ENCODE results near the gene EBP.

EBP gene

DNA sequence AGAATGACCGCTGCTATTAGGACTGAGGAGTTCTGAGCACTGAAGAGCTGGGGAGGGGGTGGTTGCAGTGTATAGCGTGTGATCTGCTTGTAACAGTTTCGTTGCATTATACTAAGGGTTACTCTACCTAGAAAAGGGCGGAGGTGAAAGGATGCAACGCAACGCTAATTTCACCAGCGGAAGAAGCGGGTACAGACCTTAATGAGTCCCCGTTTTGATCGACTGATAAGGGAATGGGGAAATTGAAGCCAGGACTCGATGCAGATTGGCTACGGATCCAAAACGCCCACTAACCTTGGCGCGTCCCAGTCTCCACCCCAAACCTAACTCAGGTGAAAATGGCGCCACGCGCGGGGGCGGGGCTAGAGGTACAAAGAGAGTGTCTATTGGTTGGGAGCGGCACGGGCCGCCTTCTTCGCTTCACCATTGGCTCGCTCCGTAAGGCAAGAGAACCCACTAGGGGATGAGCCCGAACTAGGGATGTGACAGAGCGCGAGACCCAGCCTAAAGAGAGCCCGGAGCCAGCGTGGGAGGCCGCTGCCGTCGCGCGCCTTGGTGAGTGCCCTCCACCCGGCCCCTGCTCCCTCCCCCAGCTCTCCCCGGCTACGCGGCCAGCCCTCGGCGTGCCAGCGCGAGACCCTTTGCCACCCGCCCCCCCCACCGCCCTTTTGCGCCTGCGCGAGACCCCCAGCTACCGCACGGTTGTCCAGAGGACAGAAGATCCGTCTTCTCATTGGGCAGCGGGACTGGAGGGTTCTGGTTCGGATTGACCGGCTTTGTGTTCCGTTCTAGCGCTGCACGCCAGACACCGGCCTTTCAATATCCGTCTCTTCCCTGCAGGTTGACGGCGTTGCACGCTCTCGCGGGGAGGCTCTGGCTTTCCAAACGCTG lies at the start of gene EBP:
EBP (plus strand) TSS at position 456 of the 891 bp plus-strand sequence. CDS start 1,964 bp downstream, outside the sequence.
- peak; percentile 85 to 87 for DNase-seq

DNA sequence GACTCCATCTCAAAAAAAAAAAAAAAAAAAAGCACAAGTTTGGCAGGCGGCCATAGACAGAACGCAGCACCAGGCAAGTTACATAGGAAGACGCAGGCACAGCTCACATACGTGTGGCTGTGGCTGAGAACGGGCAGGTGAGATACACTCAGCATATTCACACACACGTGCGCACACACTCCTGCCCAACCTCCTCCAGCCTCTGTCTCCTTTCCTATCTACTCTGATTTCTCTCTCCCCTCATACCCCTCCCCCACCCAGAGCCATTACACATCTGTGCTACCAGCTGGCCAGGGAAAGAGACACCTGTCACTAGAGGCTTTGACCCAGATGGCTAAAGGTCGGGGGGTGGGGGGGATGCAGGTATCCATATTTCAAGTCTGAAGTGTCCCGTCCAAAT lies 49.4 kb upstream of the EBP start:
- no peak for DNase-seq

DNA sequence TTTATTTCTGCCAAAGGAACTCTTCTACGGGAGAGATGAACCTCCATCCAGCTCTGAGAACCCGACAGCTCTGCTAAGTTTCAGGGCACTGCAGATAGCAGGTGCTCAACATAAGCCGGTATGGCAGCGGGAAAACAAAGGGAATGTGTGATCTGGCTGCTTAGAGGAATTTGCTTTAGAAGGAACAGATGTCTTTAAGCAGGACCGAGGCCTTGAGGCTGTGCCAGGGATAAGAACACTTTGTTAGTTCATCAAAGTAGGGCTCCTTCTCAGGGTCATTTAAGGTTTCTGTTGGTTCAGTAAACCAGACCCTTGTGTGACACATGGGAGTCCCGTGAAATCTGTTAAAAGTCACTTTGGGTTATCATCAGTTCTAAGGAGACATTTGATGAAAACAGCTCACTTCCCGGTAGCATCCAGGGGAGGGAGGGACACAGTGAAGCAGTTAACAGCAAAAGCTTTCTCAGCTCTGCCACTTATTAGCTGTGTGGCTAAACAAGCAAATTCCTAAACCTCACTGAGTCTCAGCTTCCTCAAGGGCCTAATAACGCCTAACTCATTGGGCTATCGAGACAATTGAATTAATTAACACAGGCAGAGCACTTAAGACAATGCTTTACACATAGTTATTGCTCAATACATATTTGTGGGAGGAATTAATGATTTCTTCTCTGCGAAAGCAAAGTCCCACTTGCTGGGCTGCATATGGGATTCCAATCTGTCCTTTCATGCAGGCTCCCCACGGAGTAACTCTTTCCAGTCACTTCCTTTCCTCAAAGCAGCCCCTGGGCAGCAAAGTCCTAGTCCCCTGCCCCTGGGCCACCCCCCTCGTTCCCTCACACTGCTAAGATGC lies 48.5 kb upstream of the EBP start:
- DNase-seq = no peak

DNA sequence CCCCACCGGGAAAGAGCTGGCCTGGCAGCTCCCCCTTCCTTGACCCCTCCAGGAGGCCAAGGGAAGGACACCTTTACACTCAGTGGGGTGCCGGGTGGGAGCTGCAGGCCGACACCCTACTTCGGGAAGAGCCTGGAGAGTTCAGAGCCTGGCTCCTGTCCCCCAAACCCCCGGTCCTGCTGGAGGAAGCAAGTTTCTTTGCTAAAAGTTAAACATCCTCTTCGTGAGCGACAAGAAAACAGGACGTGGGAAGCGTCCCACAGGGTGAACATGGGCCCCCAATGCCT lies 48.0 kb upstream of the EBP start:
- DNase-seq = no peak

DNA sequence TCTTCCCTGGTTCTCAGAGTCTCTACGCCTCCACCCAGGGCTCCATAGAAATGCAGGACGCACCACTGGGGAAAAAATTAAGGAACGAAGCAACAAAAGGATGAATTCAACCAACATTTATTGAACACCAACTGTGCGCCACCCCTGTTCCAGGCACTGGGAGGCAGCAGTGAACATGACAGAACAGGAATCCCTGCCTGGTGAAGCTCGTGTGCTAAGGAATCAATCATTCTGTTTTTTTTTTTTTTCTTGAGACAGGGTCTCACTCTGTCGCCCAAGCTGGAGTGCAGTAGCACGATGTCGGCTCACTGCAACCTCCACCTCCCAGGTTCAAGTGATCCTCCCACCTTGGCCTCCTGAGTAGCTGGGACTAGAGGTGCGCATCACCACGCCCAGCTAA lies 47.5 kb upstream of the EBP start:
- no peak for DNase-seq

DNA sequence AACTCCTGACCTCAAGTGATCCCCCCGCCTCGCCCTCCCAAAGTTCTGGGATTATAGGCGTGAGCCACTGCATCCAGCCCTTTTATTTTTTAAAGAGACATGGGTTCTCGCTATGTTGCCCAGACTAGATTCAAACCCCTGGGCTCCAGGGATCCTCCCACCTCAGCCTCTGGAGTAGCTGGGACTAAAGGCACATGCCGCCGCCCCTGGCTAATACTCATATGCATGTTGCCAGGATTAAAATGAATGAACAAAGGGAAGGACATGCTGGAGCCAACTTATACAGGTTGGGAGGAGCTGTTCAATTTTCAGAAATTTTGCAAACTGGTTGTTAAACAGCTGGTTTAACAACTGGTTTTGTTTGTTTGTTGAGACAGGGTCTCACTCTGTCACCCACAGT lies 47.0 kb upstream of the EBP start:
- no peak for DNase-seq

DNA sequence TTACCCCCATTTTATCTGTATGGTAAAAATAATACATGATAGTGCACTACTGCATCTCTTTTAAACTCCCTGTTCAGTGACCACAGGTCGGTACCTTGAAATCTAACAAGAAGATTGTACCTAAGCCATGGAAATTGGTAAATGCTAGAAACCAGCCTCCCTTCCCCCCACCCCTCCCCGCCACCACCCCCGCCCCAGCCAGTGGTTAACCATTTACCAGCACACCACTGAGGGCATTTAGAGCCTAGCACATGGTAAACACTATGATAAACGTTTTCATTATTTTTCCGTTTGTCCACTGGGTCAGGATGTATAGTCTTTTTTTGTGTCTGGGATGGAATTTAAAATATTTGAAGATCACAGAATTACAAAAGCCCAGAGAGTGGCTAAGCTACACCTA lies 46.3 kb upstream of the EBP start:
- DNase-seq = no peak

DNA sequence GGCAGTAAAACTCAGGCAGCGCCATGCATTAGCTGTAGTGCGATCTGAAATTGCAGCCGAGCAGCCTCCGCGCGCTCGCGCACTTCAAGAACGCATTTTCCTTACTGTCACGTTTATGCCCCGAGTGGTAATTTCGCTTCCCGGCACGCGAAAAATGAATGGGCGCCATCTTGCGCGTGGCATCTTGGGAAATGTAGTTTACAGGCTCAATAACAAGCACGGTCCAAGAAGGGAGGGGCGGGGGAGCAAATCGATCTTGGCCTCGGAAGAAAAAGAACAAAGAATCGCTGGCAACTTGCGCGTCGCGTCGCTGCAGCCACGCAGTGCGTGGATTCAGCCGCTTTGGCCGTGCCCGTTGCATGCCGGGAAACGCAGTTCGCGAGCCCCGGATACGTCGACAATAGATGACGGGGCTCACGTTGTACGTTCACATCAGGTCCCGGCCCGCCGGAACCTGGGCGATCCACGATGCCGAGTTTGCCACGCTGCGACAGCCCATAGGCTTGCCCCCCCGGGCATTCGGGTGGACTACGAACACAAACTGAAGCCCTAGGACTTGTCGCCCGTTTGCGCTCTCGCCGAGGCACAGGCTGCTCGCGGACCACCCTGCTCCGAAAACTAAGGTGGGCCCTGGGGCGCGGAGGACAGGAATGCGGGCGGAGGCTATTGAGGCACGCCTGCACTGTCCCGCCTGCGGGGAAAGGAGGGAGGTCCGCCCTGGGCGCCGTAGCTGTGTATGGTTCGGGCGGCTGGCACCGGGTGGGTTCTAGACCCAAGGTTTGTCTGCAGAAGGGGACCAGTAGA lies 45.6 kb upstream of the EBP start, which contains the start of gene FTSJ1:
FTSJ1 (plus strand) TSS at position 426 of the 804 bp plus-strand sequence. CDS start 1,849 bp downstream, outside the sequence.
- DNase-seq = peak; percentile 69 to 89

DNA sequence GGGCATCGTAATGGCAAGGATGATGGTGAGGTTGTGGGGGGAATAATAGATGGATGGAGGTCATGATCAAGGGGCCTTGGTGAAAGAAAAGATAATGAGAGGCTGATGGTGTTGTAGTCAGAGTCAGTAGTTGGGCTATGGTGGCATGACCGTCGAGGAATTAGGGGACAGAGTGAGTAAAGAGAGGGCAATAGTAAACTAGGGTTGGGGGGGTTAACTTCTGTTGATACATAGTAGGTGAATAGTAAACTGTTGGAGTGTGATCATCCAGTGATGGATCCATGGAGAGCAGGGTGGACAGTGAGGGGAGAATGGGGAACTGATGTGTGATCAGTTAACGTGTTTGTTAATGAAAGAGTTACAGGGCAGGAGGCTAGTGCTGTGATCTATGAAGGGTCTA lies 44.7 kb upstream of the EBP start:
- DNase-seq = no peak

DNA sequence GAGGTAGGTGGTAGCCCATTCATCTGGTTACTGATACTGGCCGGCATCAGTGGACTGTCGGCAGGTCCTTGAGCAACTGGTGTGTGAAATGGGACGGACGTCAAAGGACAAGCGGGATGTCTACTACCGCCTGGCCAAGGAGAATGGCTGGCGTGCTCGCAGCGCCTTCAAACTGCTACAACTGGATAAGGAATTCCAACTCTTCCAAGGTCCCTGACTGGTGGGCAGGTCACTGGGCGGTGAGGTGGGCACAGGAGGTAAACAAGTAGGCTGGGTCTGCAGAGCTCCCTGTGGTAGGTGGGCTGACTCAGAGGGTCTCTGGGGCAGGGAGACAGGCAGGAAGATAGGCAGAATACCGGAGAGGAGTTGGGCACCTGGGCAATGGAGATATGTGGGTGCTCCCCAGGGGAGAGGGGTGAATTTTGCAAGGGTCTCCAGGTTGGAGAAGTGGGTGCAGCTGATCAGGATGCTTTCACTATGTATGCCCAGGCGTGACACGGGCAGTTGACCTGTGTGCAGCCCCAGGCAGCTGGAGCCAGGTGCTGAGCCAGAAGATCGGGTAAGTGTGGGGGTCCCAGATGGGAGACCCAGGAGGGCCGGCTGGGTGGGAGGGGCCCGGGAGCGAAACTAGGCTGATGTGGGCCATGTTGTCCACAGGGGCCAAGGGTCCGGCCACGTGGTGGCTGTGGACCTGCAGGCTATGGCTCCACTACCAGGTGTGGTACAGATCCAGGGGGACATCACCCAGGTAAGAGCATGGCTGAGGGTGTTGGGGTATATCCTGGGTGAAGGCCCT lies 43.5 kb upstream of the EBP start:
- no peak for DNase-seq

DNA sequence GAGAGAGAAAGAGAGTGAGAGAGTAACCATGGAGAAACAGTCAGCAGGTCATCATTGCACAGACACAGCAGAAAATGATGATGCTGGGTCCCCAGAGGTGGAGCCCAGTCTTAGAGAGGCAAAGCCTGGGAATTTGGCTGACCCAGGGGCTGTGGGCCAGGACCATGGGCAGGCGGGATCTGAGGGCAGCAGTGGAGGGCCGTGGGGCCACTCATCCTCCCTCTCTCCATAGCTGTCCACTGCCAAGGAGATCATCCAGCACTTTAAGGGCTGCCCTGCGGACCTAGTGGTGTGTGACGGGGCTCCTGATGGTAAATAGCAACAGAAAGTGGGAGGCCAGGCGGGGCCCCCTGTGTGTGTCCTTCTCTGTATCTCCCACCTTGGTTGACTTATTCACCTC lies 42.8 kb upstream of the EBP start:
- no peak for DNase-seq

DNA sequence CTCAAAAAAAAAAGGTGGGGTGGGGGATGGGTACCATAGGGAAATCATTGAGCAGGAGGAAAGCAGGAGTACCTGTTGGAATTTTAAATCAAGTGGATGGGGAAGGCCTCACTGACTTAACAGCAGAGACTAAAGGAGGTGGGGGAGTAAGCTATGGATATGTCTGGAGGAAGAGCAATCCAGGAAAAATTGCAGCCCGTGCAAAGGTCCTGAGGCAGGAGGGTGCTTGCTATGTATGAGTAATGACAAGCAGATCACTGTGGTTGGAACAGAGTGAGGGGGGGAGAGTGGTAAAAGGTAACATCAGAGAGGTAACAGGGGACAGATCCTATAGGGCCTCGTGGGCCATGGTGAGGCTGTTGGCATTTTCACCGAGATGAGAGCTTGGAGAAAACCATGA lies 41.5 kb upstream of the EBP start:
- no peak for DNase-seq

DNA sequence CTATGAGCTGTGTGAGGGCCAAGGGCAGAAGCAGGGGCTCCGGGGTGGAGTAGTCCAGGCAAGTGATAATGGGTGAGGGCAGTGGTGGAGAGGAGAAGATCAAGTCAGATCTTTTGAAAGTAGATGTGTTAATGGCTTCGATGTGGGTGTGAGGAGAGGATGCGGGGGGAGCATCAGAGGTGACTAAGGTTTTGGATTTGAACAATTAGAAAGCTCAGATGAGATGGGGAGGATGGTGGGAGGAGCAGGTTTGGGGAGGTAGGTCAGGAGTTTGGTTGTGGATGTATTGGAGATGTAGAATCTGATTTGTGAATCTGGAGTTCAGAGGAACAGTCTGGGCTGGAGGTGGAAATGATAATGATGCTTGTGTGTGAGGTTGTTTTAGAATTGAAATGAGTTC lies 41.0 kb upstream of the EBP start:
- no peak for DNase-seq

DNA sequence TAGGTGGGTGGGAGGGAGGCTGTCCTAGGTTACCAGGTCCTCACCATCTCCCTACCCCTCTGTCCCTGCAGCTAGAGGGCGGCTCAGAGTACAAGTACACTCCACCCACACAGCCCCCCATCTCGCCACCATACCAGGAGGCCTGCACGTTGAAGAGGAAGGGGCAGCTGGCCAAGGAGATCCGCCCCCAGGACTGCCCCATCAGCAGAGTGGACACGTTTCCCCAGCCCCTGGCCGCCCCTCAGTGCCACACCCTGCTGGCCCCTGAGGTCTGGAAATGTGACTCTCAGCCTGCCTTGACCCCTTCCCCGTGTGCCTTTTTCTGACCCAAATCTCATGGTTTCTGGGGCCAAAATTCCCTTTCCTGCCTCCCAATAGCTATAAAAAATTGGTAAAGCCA lies 39.1 kb upstream of the EBP start:
- no peak for DNase-seq

DNA sequence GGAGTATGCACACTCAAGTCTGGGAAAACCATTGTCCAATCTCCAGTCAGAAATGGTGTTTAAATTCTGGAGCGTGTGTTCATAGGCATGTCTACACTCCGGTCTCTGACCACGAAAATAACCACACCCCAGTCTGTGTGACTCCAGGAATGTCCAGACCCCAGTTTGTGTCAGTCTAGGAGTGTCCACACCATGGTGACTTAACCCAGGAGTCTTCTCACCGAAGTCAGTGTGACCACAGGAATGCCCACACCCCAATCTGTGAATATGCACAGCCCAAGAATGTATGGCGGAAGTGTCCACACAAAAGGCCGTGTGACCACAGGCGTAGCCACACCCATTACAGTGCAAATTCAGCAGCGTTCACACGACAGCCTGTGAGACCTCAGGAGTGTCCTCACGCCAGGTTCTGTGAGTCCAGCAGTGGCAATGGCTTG lies 34.2 kb upstream of the EBP start:
- no peak for DNase-seq

DNA sequence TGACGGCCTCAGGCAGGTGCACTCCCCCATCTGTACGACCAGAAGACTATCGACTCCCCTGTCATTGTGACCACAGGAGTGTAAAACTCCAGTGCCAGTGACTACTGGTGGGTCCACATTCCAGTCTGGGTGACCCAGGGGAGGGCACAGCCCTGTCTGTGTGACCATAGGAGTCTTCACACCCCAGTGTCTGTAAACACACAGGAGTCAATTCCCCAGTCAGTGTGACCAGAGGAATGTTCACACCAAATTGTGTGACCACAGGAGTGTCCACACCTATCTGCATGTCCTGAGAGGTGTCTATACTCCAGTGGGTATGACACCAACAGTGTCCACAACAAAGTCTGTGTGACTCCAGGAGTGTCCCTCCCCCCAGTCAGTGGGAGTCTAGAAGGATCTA lies 33.6 kb upstream of the EBP start:
- no peak for DNase-seq

DNA sequence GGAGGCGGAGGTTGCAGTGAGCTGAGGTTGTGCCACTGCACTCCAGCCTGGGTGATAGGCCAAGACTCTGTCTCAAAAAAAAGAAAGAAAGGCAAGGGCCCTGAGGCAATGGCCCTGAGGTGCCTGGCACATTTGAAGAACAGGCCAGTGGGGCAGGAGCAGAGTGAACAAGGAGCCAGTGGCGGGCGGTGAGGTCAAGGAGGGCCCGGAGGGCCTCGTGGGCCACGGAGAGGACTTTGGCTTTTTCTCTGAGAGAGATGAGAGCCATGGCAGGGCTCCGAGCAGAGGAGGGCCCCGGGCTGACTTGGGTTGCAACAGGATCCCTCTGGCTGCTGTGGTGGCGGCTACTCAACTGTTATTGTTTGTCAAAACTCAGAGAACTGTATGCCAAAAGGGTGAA lies 32.3 kb upstream of the EBP start:
- no peak for DNase-seq

DNA sequence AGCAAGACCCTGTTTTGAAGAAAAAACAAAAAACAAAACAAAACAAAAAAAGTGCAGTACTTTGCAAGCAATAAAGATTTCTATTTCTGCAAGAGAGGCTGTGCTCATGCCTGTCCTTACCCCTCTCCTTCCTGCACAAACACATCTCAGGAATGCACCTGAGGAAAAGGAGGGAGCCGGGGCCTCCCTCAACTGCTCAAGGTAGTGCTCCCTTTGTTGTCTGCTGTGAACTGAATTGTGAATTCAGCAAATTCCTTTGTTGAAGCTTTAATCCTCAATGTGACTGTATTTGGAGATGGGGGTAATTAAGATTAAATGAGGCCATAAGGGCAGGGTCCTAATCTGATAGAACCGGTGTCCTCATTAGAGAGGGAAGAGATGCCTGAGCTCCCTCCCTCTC lies 31.7 kb upstream of the EBP start:
- no peak for DNase-seq

DNA sequence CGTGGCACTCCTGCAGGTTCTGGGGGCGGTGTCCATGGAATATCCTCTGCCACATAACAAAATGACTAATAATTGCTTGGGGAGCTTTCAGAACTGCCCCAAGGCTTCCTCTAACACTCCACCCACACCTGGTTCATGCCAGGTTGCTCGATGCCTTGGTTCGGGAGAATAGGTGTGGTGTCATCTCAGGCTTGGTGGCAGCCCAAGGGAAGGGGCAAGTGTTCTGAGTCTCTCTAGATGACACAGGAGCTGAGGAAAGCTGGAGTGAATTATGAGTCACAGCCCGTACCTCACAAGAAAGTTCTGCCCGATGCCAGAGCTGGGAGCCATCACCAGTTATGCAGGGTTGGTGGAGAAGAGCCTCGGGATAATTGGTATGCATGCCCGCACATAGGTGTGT lies 30.9 kb upstream of the EBP start:
- no peak for DNase-seq

DNA sequence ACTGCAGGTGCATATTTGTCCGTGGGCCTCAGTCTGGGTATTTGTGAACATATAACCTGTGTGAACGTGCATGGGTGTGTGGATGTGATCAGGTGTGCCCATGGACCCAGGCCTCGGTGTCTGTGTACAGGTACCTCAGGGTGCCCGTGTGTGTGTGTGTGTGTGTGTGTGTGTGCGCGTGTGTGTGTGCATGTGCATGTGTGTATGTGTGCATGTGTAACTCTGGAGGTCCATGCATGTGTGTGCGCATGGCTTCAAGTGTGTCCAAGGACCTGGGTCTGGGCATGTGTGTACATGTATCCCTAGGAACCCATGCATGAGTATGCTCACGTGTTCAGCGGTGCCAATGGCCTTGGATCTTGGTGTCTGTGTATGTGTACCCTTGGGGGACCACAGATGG lies 29.8 kb upstream of the EBP start:
- no peak for DNase-seq

DNA sequence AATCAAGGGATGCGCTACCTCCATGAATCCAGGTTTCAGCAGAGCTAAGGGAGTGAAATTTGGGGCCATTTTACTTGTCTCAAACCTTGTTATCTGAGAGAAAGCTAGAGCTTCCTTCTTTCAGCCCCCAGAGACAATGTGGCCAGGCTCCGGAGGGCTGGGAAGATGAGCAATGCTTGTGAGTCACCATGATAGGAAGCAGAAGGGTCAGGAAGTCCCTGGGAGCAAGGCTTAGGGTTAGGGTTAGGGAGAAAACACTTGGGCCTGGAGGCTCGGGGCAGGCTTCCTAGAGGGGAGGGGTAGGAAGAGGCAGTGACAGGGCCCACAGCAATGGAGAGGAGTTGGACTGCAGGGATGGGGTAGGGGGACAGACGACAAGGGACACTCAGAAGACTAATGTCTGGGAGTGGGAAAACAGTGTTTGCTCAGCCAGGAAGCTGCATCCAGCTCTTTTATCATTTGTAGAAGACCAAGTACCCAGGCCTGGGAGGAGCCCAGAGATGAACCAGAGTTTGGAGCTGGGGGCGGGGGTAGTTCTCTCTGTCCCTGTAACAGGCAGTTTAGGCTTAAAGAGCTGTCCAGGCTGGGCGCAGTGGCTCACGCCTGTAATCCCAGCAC lies 29.2 kb upstream of the EBP start:
- no peak for DNase-seq

DNA sequence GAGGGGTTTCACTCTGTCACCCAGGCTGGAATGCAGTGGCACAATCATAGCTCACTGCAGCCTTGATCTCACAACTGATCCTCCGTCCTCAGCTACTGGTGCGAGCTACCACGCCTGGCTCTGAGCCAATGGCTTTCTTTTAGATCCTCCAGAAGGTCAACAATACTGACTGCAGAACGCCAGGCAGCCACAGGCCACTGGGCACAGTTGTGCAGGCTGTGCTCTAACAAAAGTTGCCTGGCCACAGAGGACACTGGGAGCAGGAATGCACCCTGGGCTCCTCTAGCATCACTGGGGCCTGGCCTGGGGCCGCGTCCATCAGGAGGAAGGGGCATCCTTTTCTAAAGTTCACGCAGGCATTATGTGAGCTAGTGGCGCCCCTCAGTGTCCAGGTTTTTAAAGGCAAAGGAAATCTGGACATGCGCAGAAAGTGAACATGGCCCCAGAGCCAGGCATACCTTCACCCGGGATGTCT lies 27.7 kb upstream of the EBP start:
- peak in 1 of 2 experiments; percentile 13 for DNase-seq
